Subcutaneous adipose tissue (tissue), 4 donors: ENCODE measurements around the gene MVD. TPM values are rescaled to one million over a fixed set of nuclear protein-coding genes. Genes with fewer than 3 reads are reported as not detected.

Experiments
- total RNA-seq, 4 donors: library from RNA; depleted of rRNA; stranded (reverse); fragments of >200 nt; gene quantifications; one replicate each; pipeline ENCODE4 v1.1.0, GENCODE V29; 2016
- TF ChIP-seq, protein P1 (sequence below): fragments of 450-650 bp; IDR thresholded peaks from one replicate; pipeline ENCODE4 v1.5.1; 2016; ENCODE audit warnings: low read depth, mild to moderate bottlenecking, control low read depth, antibody characterized with exemption, moderate library complexity

The MVD gene
- total RNA-seq, 4 donors from 2014 or later: 10.1 to 23.4 (median 16.9) TPM

DNA sequence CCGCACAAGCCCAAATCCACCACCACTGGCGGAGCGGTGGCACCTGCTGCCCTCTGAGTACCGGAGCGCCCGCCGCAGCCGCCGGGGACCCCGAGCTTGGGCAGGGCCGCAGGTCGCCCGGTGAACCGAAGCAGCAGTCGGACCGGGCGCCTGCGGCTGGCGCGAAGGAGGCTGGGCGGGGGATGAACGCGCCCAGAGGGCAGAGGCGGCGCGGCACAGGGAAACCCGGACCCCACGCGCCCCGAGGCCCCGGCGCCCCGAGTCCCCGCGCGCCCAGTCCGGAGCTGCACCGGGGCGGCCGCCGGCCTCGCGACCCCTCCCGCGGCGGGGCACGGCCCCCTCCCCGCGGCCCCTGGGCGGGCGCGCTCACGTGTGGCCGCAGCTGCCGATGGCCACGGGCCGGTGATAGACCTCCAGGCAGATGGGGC, 42.9 kb upstream of the MVD start:
- TF ChIP-seq, protein P1, sequence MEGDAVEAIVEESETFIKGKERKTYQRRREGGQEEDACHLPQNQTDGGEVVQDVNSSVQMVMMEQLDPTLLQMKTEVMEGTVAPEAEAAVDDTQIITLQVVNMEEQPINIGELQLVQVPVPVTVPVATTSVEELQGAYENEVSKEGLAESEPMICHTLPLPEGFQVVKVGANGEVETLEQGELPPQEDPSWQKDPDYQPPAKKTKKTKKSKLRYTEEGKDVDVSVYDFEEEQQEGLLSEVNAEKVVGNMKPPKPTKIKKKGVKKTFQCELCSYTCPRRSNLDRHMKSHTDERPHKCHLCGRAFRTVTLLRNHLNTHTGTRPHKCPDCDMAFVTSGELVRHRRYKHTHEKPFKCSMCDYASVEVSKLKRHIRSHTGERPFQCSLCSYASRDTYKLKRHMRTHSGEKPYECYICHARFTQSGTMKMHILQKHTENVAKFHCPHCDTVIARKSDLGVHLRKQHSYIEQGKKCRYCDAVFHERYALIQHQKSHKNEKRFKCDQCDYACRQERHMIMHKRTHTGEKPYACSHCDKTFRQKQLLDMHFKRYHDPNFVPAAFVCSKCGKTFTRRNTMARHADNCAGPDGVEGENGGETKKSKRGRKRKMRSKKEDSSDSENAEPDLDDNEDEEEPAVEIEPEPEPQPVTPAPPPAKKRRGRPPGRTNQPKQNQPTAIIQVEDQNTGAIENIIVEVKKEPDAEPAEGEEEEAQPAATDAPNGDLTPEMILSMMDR: no peak

DNA sequence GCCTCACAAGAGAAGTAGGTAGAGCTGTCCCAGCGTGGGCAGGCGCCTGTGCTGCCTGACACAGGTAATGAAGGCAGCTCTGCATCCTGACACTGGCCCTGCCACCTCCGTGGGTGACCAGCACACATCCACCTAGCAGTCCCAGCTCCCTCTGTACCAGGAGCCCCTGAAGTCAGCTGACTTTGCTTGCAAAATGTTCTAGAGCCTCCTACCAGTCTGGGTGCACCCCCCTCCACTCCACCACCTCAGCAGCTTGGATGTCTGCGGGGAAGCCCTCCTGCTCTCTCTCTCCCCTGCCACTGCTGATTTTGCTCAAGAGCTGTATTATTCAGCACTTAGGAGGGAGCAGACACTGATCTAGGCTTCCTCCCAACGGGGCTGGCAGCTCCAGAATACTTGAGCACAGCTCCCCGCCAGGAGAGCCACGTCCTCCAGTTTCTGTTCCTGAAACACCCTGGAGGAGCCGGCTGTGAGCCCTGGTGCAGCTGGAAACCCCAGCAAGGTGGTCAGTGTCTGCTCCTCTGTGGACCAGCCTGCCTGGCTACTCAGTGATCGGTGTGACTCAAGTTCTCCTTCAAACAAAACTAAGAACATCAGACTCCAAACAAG, 42.3 kb upstream of the MVD start:
- TF ChIP-seq, protein P1: no peak

DNA sequence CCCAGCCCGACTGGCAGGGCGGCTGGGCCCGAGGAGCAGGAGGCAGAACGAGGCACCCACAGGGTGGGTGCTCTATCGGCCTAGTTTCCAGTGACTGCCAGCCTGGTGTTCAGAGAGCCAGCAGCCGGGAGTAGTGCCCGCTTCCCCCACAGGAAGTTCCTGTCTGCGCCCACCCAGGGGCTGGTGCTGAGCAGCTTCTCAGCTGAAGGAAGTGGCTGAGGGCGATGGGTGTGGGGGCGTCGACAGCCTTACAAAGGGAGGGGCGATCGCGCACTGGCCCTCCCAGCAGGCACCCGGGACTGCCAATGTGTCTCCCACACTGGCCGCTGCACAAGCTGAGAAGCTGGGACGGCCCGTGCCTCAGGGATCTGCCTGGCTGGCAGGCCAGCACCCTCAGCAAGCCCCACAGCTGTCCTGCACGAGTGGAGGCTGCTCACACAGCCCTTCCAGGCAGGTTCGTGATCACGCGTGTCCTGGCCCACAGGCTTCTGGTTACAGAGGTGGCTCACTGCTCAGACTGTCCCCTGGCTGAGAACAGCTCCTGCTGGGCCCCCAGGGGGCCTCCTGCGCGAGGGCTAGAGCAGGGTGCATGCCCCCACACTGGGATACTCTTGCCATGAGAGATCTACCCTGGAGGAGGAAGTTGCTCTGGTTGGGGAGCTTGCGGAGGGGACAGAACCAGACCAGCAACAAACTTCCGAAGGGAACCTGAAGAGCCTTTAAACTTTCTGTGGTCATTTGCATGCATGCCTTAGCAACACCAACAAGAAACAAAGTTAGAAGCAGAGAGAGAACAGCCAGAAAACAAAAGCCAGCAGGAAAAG, 40.8 kb upstream of the MVD start:
- TF ChIP-seq, protein P1: no peak

DNA sequence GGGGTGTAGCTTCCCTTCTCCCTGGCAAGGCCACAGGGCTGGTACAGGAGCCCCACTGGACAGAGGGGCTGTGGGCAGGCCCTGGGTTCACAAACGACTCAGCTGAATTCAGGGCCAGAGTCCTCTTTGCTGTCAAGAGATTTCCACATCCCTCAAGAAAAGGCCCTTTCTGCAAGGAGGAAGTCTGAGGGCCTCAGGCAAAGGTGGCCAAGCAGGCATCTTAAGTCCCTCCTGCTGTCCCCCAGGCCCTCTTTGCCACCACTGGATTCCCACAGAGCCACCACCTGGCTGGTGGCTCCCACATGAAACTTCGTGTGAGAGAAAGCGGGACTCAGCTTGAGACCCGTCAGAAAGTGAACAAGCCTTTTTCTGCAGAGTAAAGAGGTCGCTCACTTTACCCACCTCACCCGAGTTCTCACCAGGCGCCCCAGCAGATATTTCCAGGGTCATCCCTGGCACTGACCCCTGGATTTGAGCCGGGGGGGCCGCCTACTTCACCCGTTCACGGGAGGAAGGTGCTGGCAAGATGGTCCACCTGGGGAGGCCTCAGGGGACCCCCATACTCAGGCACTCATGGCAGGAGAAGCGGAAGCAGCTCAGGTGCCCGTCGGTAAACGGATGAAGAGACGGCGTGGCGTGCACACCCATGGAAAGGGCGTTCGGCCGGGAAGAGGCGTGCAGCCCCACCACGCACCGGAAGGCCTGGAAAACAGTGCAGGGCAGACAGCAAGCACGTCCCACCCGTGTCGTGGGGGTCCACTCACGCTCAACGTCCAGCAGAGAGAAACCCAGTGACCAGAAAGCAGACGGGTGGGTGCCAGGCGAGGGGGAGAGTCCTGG, 39.7 kb upstream of the MVD start:
- TF ChIP-seq, protein P1: no peak

DNA sequence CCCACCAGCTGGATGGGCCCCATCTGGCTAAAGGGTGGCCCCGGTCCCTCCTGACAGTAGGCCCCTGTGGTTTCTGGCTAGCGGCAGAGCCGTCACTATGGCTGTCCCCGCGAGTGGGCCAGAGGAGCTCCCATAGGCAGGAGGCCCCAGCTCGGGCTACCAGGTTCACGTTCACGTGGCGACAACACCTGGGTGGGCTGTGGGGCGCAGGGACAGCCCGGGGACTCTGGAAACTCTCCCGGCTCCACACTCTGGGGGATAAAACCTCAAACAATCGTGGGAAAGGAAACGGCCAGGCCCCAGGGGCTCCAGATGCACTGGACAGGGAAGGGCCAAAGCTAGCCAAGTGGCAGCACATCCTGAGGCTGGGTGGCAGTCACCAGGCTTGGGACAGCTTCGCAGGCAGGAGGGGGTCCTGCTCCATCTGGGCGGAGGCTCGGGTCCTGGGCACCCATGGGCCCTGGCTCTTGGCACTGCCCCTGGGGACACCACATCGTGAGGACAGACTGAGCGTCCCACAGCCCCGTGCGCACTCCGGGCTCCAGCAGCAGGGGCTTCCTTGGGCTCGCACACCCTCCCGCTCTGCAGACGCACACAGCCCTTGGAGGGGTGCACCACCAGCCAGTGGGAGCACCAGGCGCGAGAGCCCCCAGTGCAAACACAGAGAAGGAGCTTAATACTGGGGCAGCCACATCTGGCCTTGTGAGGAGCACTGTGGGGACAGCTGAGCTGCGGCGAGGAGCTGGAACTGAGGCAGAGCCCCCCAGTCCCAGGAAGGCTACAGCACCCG, 38.9 kb upstream of the MVD start:
- TF ChIP-seq, protein P1: no peak

DNA sequence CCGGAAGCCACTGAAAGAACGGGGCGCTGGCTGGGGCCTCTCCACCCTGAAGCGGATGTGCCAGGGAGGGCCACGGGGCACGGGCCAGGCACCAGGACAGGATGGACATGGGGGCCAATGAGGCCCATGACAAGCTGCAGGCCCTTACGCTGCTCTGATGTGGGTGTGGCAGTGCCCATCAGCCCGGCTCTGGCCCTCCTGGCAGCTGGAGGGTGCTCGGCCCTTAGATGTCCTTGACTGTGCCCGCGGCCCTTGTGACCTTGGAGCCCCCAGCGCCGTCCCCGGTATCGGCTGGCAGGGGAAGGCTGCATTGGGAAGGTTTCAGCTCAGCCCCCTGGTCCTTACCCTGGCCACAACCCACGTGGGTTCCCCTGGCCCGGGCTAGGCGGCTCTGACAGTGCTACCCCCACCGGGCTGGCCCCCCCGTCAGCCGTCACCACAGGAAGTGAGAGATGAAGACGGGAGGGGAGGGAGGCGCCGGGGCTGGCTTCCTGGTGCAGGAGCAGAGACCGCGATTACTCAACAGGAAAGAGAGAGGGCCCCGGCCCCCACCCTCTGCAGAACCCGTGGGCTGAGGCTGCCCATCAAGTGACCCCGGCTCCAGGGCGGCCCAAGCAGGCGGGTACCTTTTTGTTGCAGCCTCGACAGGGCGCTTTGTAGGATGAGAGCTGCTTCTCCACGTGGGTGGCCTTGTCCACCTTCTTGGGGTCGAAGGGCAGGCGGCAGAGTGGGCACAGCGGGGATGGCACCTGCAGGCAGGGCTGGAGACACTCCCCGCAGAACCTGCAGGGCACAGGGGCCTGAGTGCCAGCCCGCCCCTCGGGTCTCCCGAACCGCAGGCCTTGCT, 38.0 kb upstream of the MVD start:
- TF ChIP-seq, protein P1: no peak
